HFF-Myc (cell line): ENCODE measurements around the gene GLI2.

ENCODE experiments used
- DNase-seq: peaks from one replicate; pipeline ENCODE4 v3.0.0-alpha.2; 2011; ENCODE audit warnings: low read depth; ENCODE audit errors: extremely low read depth
- H3K4me3 ChIP-seq: replicated peaks from 2 replicates; pipeline ENCODE4 v1.5.1; 2011; ENCODE audit warnings: low read depth, mild to moderate bottlenecking, control low read depth, low read length
- TF ChIP-seq, protein P1 (sequence below): IDR thresholded peaks from 2 replicates; pipeline ENCODE4 v1.5.1; 2012; ENCODE audit warnings: mild to moderate bottlenecking, low read depth, low read length, control low read depth; ENCODE audit errors: missing control alignments

GLI2 gene

DNA sequence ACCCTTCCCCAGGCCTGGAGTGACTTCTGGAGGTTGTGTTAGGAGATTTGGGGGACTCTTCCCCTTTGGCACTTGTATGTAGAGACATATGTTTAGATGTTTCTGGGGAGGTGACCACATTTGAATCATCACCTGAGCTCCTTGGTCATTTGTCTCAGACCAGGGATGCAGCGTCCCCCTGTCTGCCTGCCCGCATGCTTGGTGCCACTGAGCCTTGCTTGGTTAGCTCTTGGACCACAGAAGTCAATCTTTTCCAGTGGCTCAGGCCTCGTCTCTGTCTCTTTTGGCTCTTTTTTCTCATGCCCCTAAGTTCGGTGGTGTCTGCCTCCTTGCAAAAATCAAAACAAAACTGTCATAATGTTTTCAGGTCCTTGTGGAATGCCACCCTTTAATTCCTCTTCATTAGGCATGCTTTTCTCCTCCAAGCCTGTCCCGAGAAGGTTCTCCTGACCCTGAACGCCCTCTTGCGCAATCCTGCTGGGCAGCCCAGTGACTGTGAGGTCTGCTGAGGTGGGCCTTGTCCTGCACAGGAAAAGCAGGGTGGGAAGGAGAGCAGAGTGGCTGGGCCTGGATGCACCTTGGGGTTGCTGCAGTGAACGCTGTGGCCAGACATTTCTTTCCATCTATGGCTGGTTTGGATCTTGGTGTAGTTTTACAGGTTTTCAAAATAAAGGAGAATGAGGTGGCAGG lies 24.9 kb downstream of the GLI2 start:
- DNase-seq = no peak
- H3K4me3 ChIP-seq = no peak overlapping the region
- TF ChIP-seq, protein P1, sequence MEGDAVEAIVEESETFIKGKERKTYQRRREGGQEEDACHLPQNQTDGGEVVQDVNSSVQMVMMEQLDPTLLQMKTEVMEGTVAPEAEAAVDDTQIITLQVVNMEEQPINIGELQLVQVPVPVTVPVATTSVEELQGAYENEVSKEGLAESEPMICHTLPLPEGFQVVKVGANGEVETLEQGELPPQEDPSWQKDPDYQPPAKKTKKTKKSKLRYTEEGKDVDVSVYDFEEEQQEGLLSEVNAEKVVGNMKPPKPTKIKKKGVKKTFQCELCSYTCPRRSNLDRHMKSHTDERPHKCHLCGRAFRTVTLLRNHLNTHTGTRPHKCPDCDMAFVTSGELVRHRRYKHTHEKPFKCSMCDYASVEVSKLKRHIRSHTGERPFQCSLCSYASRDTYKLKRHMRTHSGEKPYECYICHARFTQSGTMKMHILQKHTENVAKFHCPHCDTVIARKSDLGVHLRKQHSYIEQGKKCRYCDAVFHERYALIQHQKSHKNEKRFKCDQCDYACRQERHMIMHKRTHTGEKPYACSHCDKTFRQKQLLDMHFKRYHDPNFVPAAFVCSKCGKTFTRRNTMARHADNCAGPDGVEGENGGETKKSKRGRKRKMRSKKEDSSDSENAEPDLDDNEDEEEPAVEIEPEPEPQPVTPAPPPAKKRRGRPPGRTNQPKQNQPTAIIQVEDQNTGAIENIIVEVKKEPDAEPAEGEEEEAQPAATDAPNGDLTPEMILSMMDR = no peak

DNA sequence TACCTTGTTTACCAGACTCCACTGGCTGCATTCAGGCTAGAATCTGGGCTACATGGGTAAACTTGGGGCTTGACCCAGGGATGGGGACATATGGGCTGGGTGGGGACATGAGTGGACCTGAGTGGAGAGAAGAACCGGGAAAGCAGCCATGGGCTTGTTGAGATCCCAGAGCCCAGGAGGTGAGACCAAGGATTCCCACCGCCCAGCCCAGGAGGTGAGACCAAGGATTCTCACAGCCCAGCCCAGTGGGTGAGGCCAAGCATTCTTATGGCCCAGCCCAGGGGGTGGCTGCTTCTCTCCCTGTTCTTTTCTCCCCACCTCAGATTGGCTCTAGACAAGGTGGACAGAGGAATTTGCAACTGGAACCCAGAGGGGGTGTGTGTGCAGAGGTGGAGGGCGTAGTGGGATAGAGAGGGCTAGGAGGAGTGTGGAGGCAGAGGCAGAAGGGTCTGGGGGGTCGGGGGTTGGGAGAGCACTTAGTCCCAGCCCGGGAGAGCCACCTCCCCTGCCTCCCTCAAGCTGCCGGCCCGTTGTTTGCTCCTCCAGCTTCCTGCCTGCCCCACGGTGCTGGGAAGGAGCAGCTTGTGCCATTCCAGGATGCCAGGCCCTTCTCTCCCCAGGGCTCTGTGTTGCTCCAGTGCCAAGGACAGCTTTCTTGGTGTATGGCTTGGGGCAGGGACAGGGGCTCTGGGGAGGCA lies 25.6 kb downstream of the GLI2 start:
- DNase-seq = no peak
- TF ChIP-seq, protein P1 = no peak
- H3K4me3 ChIP-seq = no peak overlapping the region

DNA sequence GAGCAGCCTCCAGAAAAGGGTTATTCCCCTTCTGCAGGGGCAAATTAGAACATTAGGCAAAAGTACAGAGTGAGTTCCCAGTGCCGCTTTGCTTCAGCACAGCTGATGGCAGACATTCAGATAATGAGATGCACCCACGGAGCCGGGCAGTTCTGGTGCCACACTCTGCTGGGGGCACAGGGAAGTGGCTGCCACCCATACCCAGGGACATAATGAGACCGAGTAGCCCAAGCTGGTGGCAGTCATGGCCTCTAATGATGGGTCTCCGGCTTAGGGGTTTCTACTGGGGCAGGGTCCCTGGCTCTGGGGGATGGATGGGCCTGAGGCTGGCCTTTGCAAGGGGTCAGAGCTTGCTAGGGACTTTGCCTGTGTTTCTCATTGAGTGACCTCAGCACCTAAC lies 26.2 kb downstream of the GLI2 start:
- DNase-seq = no peak
- no peak overlapping the region for H3K4me3 ChIP-seq
- TF ChIP-seq, protein P1 = no peak

DNA sequence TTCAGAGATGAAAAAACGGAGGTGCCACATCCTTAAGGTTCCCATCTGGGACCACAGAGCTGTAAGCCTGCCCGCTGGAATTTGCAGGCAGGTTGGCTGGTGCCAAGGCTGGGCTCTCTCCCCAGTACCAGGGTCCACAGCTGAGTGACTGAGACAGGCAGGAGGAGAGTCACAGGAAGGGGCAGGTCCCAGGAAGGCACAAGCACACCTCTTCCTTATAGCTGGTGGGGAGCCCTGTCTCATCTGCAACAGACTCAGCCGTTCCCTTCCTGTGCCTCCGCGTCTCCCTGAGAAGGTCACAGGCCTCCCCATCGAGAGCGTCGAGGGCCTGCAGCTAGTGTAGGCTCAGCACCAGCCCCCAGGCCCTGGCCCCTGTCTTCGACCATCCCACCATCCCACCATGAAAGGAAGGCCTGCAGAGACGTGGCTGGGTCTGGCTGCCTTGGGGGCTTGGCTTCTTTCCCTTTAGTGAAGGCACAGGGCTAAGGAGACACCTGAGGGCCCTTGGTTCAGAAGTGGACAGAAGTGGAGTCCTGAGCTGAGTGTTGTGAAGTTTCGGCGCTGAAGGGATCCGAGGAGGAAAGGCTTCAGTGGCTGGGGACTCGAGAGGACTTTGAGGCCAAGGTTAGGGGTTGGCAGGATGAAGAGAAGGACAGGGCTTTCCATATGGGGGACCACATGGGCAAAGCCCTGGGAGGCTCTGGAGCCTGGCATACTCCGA lies 26.8 kb downstream of the GLI2 start:
- no peak for DNase-seq
- TF ChIP-seq, protein P1 = no peak
- no peak overlapping the region for H3K4me3 ChIP-seq

DNA sequence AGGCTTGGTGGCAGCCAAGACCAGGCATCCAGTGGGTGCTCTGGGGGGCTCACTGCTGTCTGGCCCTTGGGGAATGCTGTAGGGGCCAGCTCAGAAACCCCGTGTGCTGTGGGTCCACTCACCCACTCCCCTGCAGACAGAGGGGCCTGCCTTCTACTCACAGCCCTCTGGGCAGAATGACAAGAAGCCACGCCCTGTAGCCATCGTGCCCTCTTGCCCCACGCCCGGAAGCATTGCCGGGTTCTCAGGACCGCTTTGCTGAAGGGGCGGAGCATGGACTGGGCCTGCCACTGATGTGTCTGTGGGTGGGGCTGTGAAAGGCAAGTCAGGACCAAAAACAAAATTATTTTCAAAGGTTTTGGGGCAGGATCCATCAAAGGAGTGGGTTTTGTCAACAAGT lies 27.8 kb downstream of the GLI2 start:
- no peak overlapping the region for H3K4me3 ChIP-seq
- TF ChIP-seq, protein P1 = no peak
- no peak for DNase-seq

DNA sequence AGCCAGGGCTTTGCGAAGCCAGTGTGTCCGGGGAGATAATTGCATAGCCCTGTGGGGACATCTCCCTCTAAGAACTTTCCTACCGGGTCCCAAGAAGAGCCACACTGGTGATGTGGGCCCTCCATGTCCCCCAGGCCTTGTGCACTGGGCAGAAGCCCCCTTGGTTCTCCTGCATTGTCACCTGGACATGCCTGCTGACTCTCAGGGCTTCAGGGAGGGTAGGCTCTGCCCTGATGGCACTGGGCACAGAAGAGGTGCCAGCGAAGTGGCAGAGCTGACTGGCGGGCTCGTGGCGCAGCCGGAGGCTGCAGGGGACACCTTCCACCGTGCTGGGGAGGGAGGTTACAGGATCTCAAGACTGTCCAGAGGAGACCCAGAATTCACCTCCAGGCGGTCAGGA lies 28.3 kb downstream of the GLI2 start:
- no peak for DNase-seq

More for the DNA sequence above, 28.3 kb downstream of the GLI2 start:
- no peak overlapping the region for H3K4me3 ChIP-seq
- TF ChIP-seq, protein P1 = no peak
